K562 (cell line): ENCODE results near the gene OR52I2. TPM values are rescaled to one million over a fixed set of nuclear protein-coding genes. Genes with fewer than 3 reads are reported as not detected.

Source experiments
- ATAC-seq: fragments of 200-7000 bp; cut with Tn5 transposase; 3 replicates; pipeline ENCODE4 v1.9.1; 2020; ENCODE audit warnings: moderate library complexity
- BruUV-seq: library from RNA; stranded (reverse); fragments of 400-500 nt; replicated peaks from 2 replicates; lab custom pipeline; 2021; lab: Mats Ljungman, UMichigan
- CTCF ChIA-PET: fragments of 300-600 bp; formaldehyde crosslinking; extraction: SDS; loops from one replicate; lab custom pipeline; 2021; ENCODE audit warnings: low intra/inter-chr PET ratio; lab: Yijun Ruan, JAX
- POLR2A ChIA-PET: fragments of 300-600, 350-650 bp; sonication (Branson Sonifier 250); formaldehyde crosslinking; extraction: SDS; loops from one replicate; lab custom pipeline; 2021; ENCODE audit warnings: antibody characterized with exemption, inconsistent platforms; lab: Yijun Ruan, JAX
- DNase-seq, 4 experiments: peaks; one replicate each; pipeline versions ENCODE4 v3.0.0 to v3.0.0-alpha.2; 2011 to 2018; ENCODE audit warnings: low spot score in 3 of 4, mixed read lengths in 3 of 4; ENCODE audit errors: extremely low read depth in 1 of 4
- FAIRE-seq: peaks from 2 replicates; lab custom pipeline; 2011; peaks lifted over from hg19 to GRCh38; lab: Jason Lieb, UNC
- H2AFZ ChIP-seq: 2 replicates; pipeline ENCODE4 v1.6.0; 2011; ENCODE audit warnings: low read depth, low read length, control low read depth, inconsistent platforms
- H3K27ac ChIP-seq: fragments of 200-600 bp; 3 replicates; pipeline ENCODE4 v1.8.0; 2011; ENCODE audit warnings: low read depth, mild to moderate bottlenecking, control low read depth, inconsistent platforms, low read length, moderate library complexity, mixed read lengths; ENCODE audit errors: extremely low read depth
- H3K27me3 ChIP-seq, 2 experiments: fragments of 300-600 bp in 1 of 2; 2 replicates in 1 of 2; 3 replicates in 1 of 2; pipeline versions ENCODE4 v1.6.0 to v1.8.0; 2011; ENCODE audit warnings: inconsistent platforms in 2 of 2, low read length in 2 of 2, mild to moderate bottlenecking in 1 of 2, mixed read lengths in 1 of 2, moderate library complexity in 1 of 2; ENCODE audit not compliant: control insufficient read depth in 2 of 2, insufficient read depth in 2 of 2
- H3K36me3 ChIP-seq: fragments of 300-600 bp; 3 replicates; pipeline ENCODE4 v1.8.0; 2011; ENCODE audit warnings: mild to moderate bottlenecking, low read length, inconsistent platforms; ENCODE audit not compliant: control insufficient read depth, insufficient read depth
- H3K4me1 ChIP-seq, 2 experiments: fragments of 200-600 bp in 1 of 2; replicated peaks in 1 of 2; 2 replicates in 1 of 2; 3 replicates in 1 of 2; pipeline versions ENCODE4 v1.5.1 to v1.8.0; 2011; ENCODE audit warnings: inconsistent platforms in 2 of 2, low read length in 2 of 2, mild to moderate bottlenecking in 1 of 2, mixed read lengths in 1 of 2, moderate library complexity in 1 of 2; ENCODE audit not compliant: control insufficient read depth in 2 of 2, insufficient read depth in 2 of 2
- H3K4me2 ChIP-seq: 2 replicates; pipeline ENCODE4 v1.6.1; 2011; ENCODE audit warnings: low read length, control low read depth, inconsistent platforms, mixed read lengths; ENCODE audit not compliant: insufficient read depth
- H3K4me3 ChIP-seq: fragments of 200-600 bp; sonication (generic), shearing (Covaris generic); 2 replicates; pipeline ENCODE4 v1.5.1; 2016; ENCODE audit warnings: control low read depth, inconsistent platforms
- H3K79me2 ChIP-seq: fragments of 200-600 bp; 3 replicates; pipeline ENCODE4 v1.8.0; 2011; ENCODE audit warnings: low read length, inconsistent platforms; ENCODE audit not compliant: control insufficient read depth, insufficient read depth
- H3K9ac ChIP-seq, 2 experiments: 2 replicates each; pipeline versions ENCODE4 v1.6.0 to v1.6.1; 2011; ENCODE audit warnings: low read depth in 2 of 2, low read length in 2 of 2, control low read depth in 1 of 2, inconsistent platforms in 1 of 2, mild to moderate bottlenecking in 1 of 2, mixed read lengths in 1 of 2; ENCODE audit not compliant: insufficient read depth in 1 of 2
- H3K9me1 ChIP-seq: one replicate; pipeline ENCODE4 v1.6.0; 2011; ENCODE audit warnings: inconsistent platforms, mild to moderate bottlenecking, low read length, moderate library complexity; ENCODE audit not compliant: control insufficient read depth, insufficient read depth
- H3K9me3 ChIP-seq: replicated peaks from 2 replicates; pipeline ENCODE4 v1.5.1; 2011; ENCODE audit warnings: low read depth, low read length, inconsistent platforms; ENCODE audit not compliant: control insufficient read depth, insufficient read depth
- H4K20me1 ChIP-seq: replicated peaks from 2 replicates; pipeline ENCODE4 v1.6.1; 2011; ENCODE audit warnings: low read length, inconsistent platforms, mixed read lengths; ENCODE audit not compliant: control insufficient read depth, insufficient read depth
- DNMT1 ChIP-seq: fragments of 450-650 bp; IDR thresholded peaks from 2 replicates; pipeline ENCODE4 v1.6.1; 2016; ENCODE audit warnings: antibody characterized with exemption, mild to moderate bottlenecking
- ELF4 ChIP-seq: fragments of 450-650 bp; formaldehyde crosslinking; IDR thresholded peaks from 2 replicates; pipeline ENCODE4 v1.4.0; 2022; ENCODE audit warnings: missing genetic modification characterization
- GTF2A2 ChIP-seq: IDR thresholded peaks from 2 replicates; pipeline ENCODE4 v1.6.1; 2016; ENCODE audit warnings: mild to moderate bottlenecking, missing genetic modification characterization, missing compliant biosample characterization
- HLTF ChIP-seq: fragments of 450-650 bp; IDR thresholded peaks from 2 replicates; pipeline ENCODE4 v1.6.1; 2016
- MCM7 ChIP-seq, 2 experiments: fragments of 450-650 bp; IDR thresholded peaks; 2 replicates each; pipeline ENCODE4 v1.6.1; 2016 to 2018
- MIER1 ChIP-seq: fragments of 450-650 bp; IDR thresholded peaks from 2 replicates; pipeline ENCODE4 v1.6.1; 2016; ENCODE audit warnings: antibody characterized with exemption, mild to moderate bottlenecking, low read depth
- NFXL1 ChIP-seq: fragments of 450-650 bp; formaldehyde crosslinking; IDR thresholded peaks from 2 replicates; pipeline ENCODE4 v1.4.0; 2021; ENCODE audit warnings: mild to moderate bottlenecking
- POLR3A ChIP-seq: IDR thresholded peaks from 2 replicates; pipeline ENCODE4 v1.6.1; 2011; ENCODE audit warnings: borderline replicate concordance, mild to moderate bottlenecking, moderate library complexity; ENCODE audit not compliant: insufficient read length, insufficient read depth; ENCODE audit errors: extremely low read depth
- RBM15 ChIP-seq: fragments of 200-400 bp; formaldehyde crosslinking; IDR thresholded peaks from 2 replicates; pipeline ENCODE4 v1.6.1; 2018; ENCODE audit warnings: mild to moderate bottlenecking, low read length, moderate library complexity; ENCODE audit not compliant: insufficient read depth
- SMAD4 ChIP-seq: fragments of 250-450 bp; sonication (Bioruptor Pico); conservative IDR thresholded peaks from 2 replicates; pipeline ENCODE4 v1.8.0; 2021; ENCODE audit warnings: inconsistent platforms, mild to moderate bottlenecking, moderate library complexity
- SMARCE1 ChIP-seq: fragments of 450-650 bp; IDR thresholded peaks from 2 replicates; pipeline ENCODE4 v1.7.1; 2016; ENCODE audit warnings: mild to moderate bottlenecking
- SRSF9 ChIP-seq: fragments of 200-400 bp; formaldehyde crosslinking; IDR thresholded peaks from 2 replicates; pipeline ENCODE4 v1.6.1; 2017; ENCODE audit warnings: low read depth, low read length, borderline replicate concordance
- STAG1 ChIP-seq: sonication (generic); formaldehyde crosslinking; IDR thresholded peaks from 2 replicates; pipeline ENCODE4 v1.5.0; 2020; ENCODE audit warnings: missing genetic modification reagents, borderline replicate concordance
- TRIM28 ChIP-seq: fragments of 450-650 bp; IDR thresholded peaks from 2 replicates; pipeline ENCODE4 v1.6.1; 2017
- ZC3H11A ChIP-seq: IDR thresholded peaks from 2 replicates; pipeline ENCODE4 v1.6.1; 2012; ENCODE audit warnings: low read depth, low read length, improper control_type of control experiment
- ZNF79 ChIP-seq: fragments of 250-450 bp; sonication (Bioruptor Pico); IDR thresholded peaks from 2 replicates; pipeline ENCODE4 v1.4.0; 2020; ENCODE audit warnings: low read depth, mild to moderate bottlenecking, moderate library complexity
- whole genome bisulfite sequencing: fragments of 100-300 bp; shearing (Covaris generic); methylation state at CpG from one replicate; pipeline ENCODE4 v1.1.6; 2016; ENCODE audit warnings: low coverage, mixed read lengths; ENCODE audit not compliant: insufficient coverage; ENCODE audit errors: missing lambda C conversion rate; 5-methylcytosine and 5-hydroxymethylcytosine counted together
- in situ Hi-C: fragments of 300-500 bp; cut with MboI; formaldehyde crosslinking; loops from 4 replicates; pipeline ENCODE4 v1.15.0; 2018; ENCODE audit warnings: inconsistent platforms, mixed read lengths
- intact Hi-C: fragments of 100-400 bp; cut with micrococcal nuclease; formaldehyde crosslinking; loops from 2 replicates; pipeline ENCODE4 v1.14.2; 2022
- polyA plus RNA-seq, 8 experiments: library from polyadenylated mRNA; depleted of rRNA in 4 of 8; stranded (reverse) in 5 of 8; unstranded in 3 of 8; fragments of >200 nt; fragmentation: Nextera tagmentation in 2 of 8; fragmentation: Illumina TruSeq in 1 of 8; extraction: Ambion mirVana in 2 of 8; extraction: Trizol in 1 of 8; gene quantifications; 2 replicates each; pipeline versions ENCODE4 v1.2.1 to v1.2.3, GENCODE V29; 2011 to 2014; ENCODE audit warnings: inconsistent platforms in 1 of 8, missing spikeins in 1 of 8
- total RNA-seq, 7 experiments: library from RNA; depleted of rRNA in 6 of 7; stranded (reverse); fragments of >200 nt in 6 of 7; fragmentation: Illumina TruSeq in 2 of 7; extraction: Trizol in 2 of 7; gene quantifications; 2 replicates each; pipeline versions ENCODE4 v1.2.1 to v1.2.3, GENCODE V29; 2011 to 2021; ENCODE audit warnings: low replicate concordance in 1 of 7
- TF ChIP-seq, protein P1 (sequence below): fragments of 200-800 bp; sonication (Bioruptor generic); IDR thresholded peaks from 2 replicates; pipeline ENCODE4 v1.6.1; 2017; ENCODE audit warnings: missing genetic modification characterization, missing compliant biosample characterization
- TF ChIP-seq, protein P2 (sequence below): fragments of 250-450 bp; sonication (Bioruptor Pico); IDR thresholded peaks from 2 replicates; pipeline ENCODE4 v1.5.0; 2021
- TF ChIP-seq, protein P3 (sequence below): fragments of 450-650 bp; formaldehyde crosslinking; IDR thresholded peaks from 2 replicates; pipeline ENCODE4 v1.4.0; 2020; ENCODE audit warnings: mild to moderate bottlenecking, moderate library complexity

The OR52I2 gene
- total and polyA plus RNA-seq, 9 of the 15 experiments (the other 6 are each of a cell fraction or from before 2014, with no cell fraction given): not detected

DNA sequence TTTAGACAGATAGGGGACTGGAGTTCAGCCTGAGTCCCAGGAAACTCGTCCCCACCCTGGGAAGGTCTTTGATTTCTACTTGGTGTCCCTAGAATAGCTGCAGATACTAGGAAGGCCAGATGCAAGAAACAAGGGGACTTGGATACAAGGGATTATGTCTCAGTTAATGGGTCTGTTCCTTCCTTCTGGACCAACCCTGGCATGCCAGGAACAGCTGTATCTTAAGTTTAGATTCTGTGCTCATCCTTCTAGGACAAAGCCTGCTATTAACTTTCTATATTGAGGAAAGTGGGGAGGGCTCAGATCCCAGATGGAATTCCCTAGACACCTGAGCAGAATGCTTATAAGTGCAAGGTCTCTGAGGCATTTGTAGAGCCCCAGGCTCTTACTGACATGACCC lies 40.5 kb upstream of the OR52I2 start:
- no TSS peak for BruUV-seq
- Histone ChIP-seq H3K9me3 (no peaks in the 10 kb centered on the region), H3K27me3 (peaks cover 0 to 11% of the 10 kb centered on the region in 2 experiments; a peak in 2 of 5 replicates), H4K20me1 (no peaks in the 10 kb centered on the region), H3K27ac (no peak overlapping the region), H3K4me1 (no peaks in the 10 kb centered on the region), H3K36me3 (no peaks in the 10 kb centered on the region), H2AFZ (no peak overlapping the region), H3K4me2 (no peak overlapping the region), H3K4me3 (no peak overlapping the region), H3K9ac (no peak overlapping the region), H3K79me2 (no peaks in the 10 kb centered on the region), H3K9me1 (no peaks in the 10 kb centered on the region)
- ATAC-seq (no peak), DNase-seq (no peak), FAIRE-seq (no peak)
- WGBS: 0% methylated on average over 1 of the region's 1 CpG
- intact Hi-C loops (no loop called here), in situ Hi-C loops (loop anchor here (10.0 kb wide), 1 partner anchor 356 kb away; no protein-coding TSS in a partner anchor)
- TF ChIP-seq DNMT1 (no peak), SRSF9 (no peak), NFXL1 (no peak), HLTF (no peak), MIER1 (no peak), POLR3A (no peak), ELF4 (no peak), TRIM28 (no peak), MCM7 (IDR thresholded peaks at IDR 0.05) (no peak), GTF2A2 (tag) (no peak), SMARCE1 (no peak), SMAD4 (no peak), ZNF79 (CRISPR knock-in tag) (no peak), ZC3H11A (no peak), STAG1 (CRISPR knock-in tag) (no peak), RBM15 (no peak)
- TF ChIP-seq, protein P1, sequence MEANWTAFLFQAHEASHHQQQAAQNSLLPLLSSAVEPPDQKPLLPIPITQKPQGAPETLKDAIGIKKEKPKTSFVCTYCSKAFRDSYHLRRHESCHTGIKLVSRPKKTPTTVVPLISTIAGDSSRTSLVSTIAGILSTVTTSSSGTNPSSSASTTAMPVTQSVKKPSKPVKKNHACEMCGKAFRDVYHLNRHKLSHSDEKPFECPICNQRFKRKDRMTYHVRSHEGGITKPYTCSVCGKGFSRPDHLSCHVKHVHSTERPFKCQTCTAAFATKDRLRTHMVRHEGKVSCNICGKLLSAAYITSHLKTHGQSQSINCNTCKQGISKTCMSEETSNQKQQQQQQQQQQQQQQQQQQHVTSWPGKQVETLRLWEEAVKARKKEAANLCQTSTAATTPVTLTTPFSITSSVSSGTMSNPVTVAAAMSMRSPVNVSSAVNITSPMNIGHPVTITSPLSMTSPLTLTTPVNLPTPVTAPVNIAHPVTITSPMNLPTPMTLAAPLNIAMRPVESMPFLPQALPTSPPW: no peak
- TF ChIP-seq, protein P2, sequence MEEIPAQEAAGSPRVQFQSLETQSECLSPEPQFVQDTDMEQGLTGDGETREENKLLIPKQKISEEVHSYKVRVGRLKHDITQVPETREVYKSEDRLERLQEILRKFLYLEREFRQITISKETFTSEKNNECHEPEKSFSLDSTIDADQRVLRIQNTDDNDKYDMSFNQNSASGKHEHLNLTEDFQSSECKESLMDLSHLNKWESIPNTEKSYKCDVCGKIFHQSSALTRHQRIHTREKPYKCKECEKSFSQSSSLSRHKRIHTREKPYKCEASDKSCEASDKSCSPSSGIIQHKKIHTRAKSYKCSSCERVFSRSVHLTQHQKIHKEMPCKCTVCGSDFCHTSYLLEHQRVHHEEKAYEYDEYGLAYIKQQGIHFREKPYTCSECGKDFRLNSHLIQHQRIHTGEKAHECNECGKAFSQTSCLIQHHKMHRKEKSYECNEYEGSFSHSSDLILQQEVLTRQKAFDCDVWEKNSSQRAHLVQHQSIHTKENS (CRISPR knock-in tag): no peak
- TF ChIP-seq, protein P3, sequence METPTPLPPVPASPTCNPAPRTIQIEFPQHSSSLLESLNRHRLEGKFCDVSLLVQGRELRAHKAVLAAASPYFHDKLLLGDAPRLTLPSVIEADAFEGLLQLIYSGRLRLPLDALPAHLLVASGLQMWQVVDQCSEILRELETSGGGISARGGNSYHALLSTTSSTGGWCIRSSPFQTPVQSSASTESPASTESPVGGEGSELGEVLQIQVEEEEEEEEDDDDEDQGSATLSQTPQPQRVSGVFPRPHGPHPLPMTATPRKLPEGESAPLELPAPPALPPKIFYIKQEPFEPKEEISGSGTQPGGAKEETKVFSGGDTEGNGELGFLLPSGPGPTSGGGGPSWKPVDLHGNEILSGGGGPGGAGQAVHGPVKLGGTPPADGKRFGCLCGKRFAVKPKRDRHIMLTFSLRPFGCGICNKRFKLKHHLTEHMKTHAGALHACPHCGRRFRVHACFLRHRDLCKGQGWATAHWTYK (CRISPR knock-in tag): no peak
- ChIA-PET CTCF (no interaction called here), POLR2A (no interaction called here)
